Heart left ventricle (tissue), 16 donors: ENCODE results near the gene UPF2. TPM values are rescaled to one million over a fixed set of nuclear protein-coding genes. Genes with fewer than 3 reads are reported as not detected.

Experiments used
- ATAC-seq, 4 donors: fragments of 200-7000 bp; cut with Tn5 transposase; one replicate each; pipeline ENCODE4 v1.9.1; 2020 to 2022; ENCODE audit warnings: moderate library complexity in 4 of 4, mild to moderate bottlenecking in 3 of 4, moderate number of reproducible peaks in 1 of 4
- DNase-seq, 5 donors: peaks; one replicate each; pipeline ENCODE4 v3.0.0-alpha.2; 2020
- H3K27ac ChIP-seq, 12 donors: fragments of 200-600 bp; sonication (generic) in 4 of 12; one replicate each; pipeline versions ENCODE4 v1.5.0 to v1.8.0; 2016 to 2022; ENCODE audit warnings: mild to moderate bottlenecking in 2 of 12
- H3K27me3 ChIP-seq, 9 donors: fragments of 200-600 bp; sonication (generic) in 2 of 9; one replicate each; pipeline versions ENCODE4 v1.5.1 to v1.8.0; 2016 to 2022; ENCODE audit warnings: mild to moderate bottlenecking in 3 of 9
- H3K36me3 ChIP-seq, 9 donors: fragments of 200-600 bp; sonication (generic) in 2 of 9; one replicate each; pipeline versions ENCODE4 v1.5.0 to v1.8.0; 2018 to 2022; ENCODE audit warnings: mild to moderate bottlenecking in 2 of 9
- H3K4me1 ChIP-seq, 12 donors: fragments of 200-600 bp; sonication (generic) in 4 of 12; one replicate each; pipeline versions ENCODE4 v1.5.0 to v1.8.0; 2016 to 2022; ENCODE audit warnings: mild to moderate bottlenecking in 3 of 12
- H3K4me3 ChIP-seq, 12 donors: fragments of 200-600 bp; sonication (generic) in 4 of 12; one replicate each; pipeline versions ENCODE4 v1.5.0 to v1.8.0; 2017 to 2022; ENCODE audit warnings: mild to moderate bottlenecking in 9 of 12, moderate library complexity in 4 of 12
- H3K9me3 ChIP-seq, 12 donors: fragments of 200-600 bp; sonication (generic) in 4 of 12; one replicate each; pipeline versions ENCODE4 v1.5.0 to v1.8.0; 2016 to 2022; ENCODE audit warnings: mild to moderate bottlenecking in 1 of 12
- POLR2A ChIP-seq, 2 donors: fragments of 450-650 bp; IDR thresholded peaks; one replicate each; pipeline ENCODE4 v1.6.1; 2017; ENCODE audit warnings: antibody characterized with exemption in 2 of 2, mild to moderate bottlenecking in 2 of 2, moderate library complexity in 2 of 2
- WGBS, 4 donors: extraction: QIAGEN DNeasy Blood & Tissue Kit in 2 of 4; methylation state at CpG; one replicate each; pipeline versions ENCODE4 v1.1.5 to v1.1.7; 2013 to 2018; 5-methylcytosine and 5-hydroxymethylcytosine counted together
- intact Hi-C, 10 donors: fragments of 100-400 bp; cut with DNase I; formaldehyde crosslinking; loops; one replicate each; pipeline versions ENCODE4 v1.11.1 to v1.14.2; 2022
- polyA plus RNA-seq, 2 donors: library from polyadenylated mRNA; stranded (reverse); fragments of 200-250 nt; gene quantifications; one replicate each; pipeline ENCODE4 v1.2.3, GENCODE V29; 2013
- total RNA-seq, 9 donors: library from RNA; depleted of rRNA in 2 of 9; stranded (reverse); fragments of >200 nt in 2 of 9; fragmentation: NEBNext Ultra II Directional in 3 of 9; extraction: Animal tissue kit (Norgen Biotek cat#: 25700) in 3 of 9; gene quantifications; one replicate each; pipeline versions ENCODE4 v1.1.0 to v1.2.4, GENCODE V29; 2016 to 2023
- TF ChIP-seq, protein P1 (sequence below), 12 donors: fragments of 200-600 bp; sonication (generic) in 4 of 12; IDR thresholded peaks; one replicate each; pipeline versions ENCODE4 v1.5.0 to v1.8.0; 2018 to 2022; ENCODE audit warnings: antibody characterized with exemption in 12 of 12, mild to moderate bottlenecking in 5 of 12
- donor health status: ischemic (EF 13 %, LVEDD 7.1; RV severe dilation, severe dysfunction).
- donor health status: healthy with polysubstance abuse.
- donor health status: DM: no; HTN: yes; CAD: no.
- donor health status: DM: no; HTN: no; CAD: no.
- donor health status: ischemic (EF 25% LVEDD 6.9; RV normal size, moderate dysfunction).
- donor health status: ischemic (EF 25% LVEDD 5.7; RV mildly dilated, moderate dysfunction).
- donor health status: healthy.
- donor health status: DM: yes; HTN: yes; CAD: no.
- donor health status: ischemic (EF 35%, LVEDD 5.7; RV mildly dilated, moderate dysfunction).
- donor health status: nonischemic (EF 11% LVEDD 7.7; RV severe dilation, severe dysfunction).
- donor health status: DM: yes; HTN: yes; CAD: no.
- donor health status: PGD.
- donor health status: ischemic (EF 29% LVEDD 5.4; RV normal size, mild dysfunction).
- donor health status: nonischemic (EF 23%, LVEDD 6.1; RV moderate dilation, normal function).

The UPF2 gene
- total and polyA plus RNA-seq, 11 donors, result 7.9 to 20.9 (median 15.7) TPM

DNA sequence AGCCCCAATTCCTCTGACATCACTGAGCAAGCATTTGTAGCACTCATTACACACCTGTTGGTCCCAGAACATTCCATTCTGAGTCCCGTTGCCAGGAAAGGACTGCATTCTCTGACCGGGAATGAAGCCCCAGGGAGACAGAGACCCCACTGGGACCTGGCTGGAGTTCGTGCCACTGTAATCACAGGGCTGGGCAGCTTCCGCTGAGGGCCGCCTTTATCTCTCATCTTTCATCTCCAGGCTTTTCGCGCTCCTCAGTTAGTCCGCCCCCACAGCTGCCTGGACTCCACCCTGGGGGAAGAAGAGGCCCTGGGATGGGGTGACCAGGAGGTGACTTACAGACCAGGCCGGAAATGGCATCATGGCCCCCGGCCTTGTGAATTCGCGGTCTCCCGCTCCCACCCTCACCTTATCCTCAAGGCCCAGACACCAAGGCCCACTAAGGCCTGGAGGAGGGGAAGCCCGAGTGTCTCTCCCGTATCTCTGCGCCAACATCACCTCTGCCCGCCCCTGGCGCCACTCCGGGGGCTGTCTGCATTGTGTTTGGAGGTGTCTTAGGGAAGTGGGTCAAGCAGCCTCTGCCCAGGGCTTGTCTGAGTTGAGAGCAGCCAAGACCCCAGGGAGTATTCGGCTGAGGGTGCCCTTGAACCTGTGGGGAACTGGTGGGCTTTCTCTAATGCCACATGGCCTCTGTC, 144.1 kb downstream of the UPF2 start:
- TF ChIP-seq, protein P1, sequence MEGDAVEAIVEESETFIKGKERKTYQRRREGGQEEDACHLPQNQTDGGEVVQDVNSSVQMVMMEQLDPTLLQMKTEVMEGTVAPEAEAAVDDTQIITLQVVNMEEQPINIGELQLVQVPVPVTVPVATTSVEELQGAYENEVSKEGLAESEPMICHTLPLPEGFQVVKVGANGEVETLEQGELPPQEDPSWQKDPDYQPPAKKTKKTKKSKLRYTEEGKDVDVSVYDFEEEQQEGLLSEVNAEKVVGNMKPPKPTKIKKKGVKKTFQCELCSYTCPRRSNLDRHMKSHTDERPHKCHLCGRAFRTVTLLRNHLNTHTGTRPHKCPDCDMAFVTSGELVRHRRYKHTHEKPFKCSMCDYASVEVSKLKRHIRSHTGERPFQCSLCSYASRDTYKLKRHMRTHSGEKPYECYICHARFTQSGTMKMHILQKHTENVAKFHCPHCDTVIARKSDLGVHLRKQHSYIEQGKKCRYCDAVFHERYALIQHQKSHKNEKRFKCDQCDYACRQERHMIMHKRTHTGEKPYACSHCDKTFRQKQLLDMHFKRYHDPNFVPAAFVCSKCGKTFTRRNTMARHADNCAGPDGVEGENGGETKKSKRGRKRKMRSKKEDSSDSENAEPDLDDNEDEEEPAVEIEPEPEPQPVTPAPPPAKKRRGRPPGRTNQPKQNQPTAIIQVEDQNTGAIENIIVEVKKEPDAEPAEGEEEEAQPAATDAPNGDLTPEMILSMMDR (IDR thresholded peaks at IDR 0.05), result no peak
- TF ChIP-seq POLR2A (IDR thresholded peaks at IDR 0.05), result no peak
- Histone ChIP-seq H3K27ac (no peak overlapping the region), H3K36me3 (no peaks in the 10 kb centered on the region), H3K9me3 (no peaks in the 10 kb centered on the region), H3K4me1 (peaks cover 0 to 3% (median 0%) of the 10 kb centered on the region in 12 donors), H3K4me3 (no peak overlapping the region), H3K27me3 (peaks cover 0 to 5% (median 0%) of the 10 kb centered on the region in 9 donors)
- DNase-seq (peak in 2 of 5 donors; percentile 17 to 42), ATAC-seq (no peak)
- WGBS, 4 donors, result 64 to 71% (median 70%) methylated on average over 16 to 20 of the region's 20 CpGs
- intact Hi-C loops, result no loop called here

- no peak overlapping the region for H3K4me3 ChIP-seq
- H3K36me3 ChIP-seq, result no peaks in the 10 kb centered on the region
- intact Hi-C loops, result no loop called here
- no peak for ATAC-seq
- peaks cover 0 to 5% (median 0%) of the 10 kb centered on the region in 9 donors for H3K27me3 ChIP-seq
- H3K27ac ChIP-seq, result no peak overlapping the region
- no peak for TF ChIP-seq POLR2A (IDR thresholded peaks at IDR 0.05)
- TF ChIP-seq, protein P1 (IDR thresholded peaks at IDR 0.05), result no peak
- DNase-seq, result no peak
- peaks cover 0 to 3% (median 0%) of the 10 kb centered on the region in 12 donors for H3K4me1 ChIP-seq
- WGBS, 4 donors, result 73 to 85% (median 81%) methylated on average over 3 of the region's 3 CpGs
- H3K9me3 ChIP-seq, result no peaks in the 10 kb centered on the region
Measured at GRCh38 chr10:11898033-11898371, 144.6 kb downstream of the UPF2 start.

GRCh38 chr10:11896549-11897200, 145.9 kb downstream of the UPF2 start:
- no peak for DNase-seq
- Histone ChIP-seq H3K27me3 (peaks cover 0 to 5% (median 0%) of the 10 kb centered on the region in 9 donors), H3K27ac (no peak overlapping the region), H3K4me3 (no peak overlapping the region), H3K9me3 (no peaks in the 10 kb centered on the region), H3K4me1 (peaks cover 0 to under 1% (median 0%) of the 10 kb centered on the region in 12 donors), H3K36me3 (no peaks in the 10 kb centered on the region)
- WGBS, 4 donors, result 85 to 91% (median 88%) methylated on average over 5 of the region's 5 CpGs
- no peak for ATAC-seq
- TF ChIP-seq POLR2A (IDR thresholded peaks at IDR 0.05), result no peak
- TF ChIP-seq, protein P1 (IDR thresholded peaks at IDR 0.05), result no peak
- intact Hi-C loops, result no loop called here

DNA sequence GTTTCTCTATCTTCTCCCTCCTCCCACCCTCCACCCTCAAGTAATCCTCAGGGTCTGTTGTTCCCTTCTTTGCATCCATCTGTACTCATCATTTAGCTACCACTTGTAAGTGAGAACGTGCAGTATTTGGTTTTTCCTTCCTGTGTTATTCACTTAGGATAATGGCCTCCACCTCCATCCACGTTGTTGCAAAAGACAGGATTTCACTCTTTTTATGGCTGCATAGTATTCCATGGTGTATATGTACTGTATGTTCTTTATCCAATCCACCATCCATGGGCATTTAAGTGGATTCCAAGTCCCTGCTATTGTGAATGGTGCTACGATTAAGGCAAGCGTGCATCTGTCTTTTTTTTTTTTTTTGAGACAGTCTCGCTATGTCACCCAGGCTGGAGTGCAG, 147.0 kb downstream of the UPF2 start:
- DNase-seq, result no peak
- Histone ChIP-seq H3K4me1 (no peaks in the 10 kb centered on the region), H3K4me3 (no peak overlapping the region), H3K36me3 (no peaks in the 10 kb centered on the region), H3K27me3 (no peaks in the 10 kb centered on the region), H3K27ac (no peak overlapping the region), H3K9me3 (no peaks in the 10 kb centered on the region)
- no peak for ATAC-seq
- intact Hi-C loops, result no loop called here
- WGBS, 4 donors, result 85 to 92% (median 87%) methylated on average over 5 of the region's 5 CpGs
- no peak for TF ChIP-seq POLR2A (IDR thresholded peaks at IDR 0.05)
- TF ChIP-seq, protein P1 (IDR thresholded peaks at IDR 0.05), result no peak
